Measurements from ENCODE around the gene MED26. TPM values are rescaled to one million over a fixed set of nuclear protein-coding genes. Genes with fewer than 3 reads are reported as not detected.

MED26 gene
- total RNA-seq, 3 donors from 2014 or later, result 10.8 to 12.0 (median 11.2) TPM

DNA sequence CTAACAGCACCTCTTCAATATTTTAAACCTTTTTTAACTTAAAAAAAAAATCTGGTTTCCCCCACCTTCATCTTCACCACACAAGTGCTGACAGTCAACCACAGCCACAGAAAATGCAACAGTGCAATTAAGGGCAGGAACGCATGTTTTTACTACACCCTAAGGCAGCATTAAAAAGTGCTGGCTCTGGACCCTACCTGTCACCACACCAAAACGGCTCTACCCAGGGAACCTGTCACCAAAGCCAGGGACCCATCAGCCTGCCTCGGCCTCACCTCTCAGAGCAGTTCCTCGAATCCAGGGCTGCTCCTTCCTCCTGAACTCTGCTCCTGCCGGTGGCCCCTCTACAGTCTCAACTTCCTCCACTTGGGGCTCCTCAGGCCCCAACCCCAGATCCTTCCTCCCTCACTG, 33.3 kb downstream of the MED26 start:
- H3K4me3 ChIP-seq, result no peak overlapping the region
- H3K9me3 ChIP-seq, result no peaks in the 10 kb centered on the region
- intact Hi-C loops (cut with DNase I, micrococcal nuclease), result no loop called here
- ATAC-seq, result peak; percentile 29
- peak in 1 of 3 donors; percentile 46 for DNase-seq
- peaks cover 22% of the 10 kb centered on the region for H3K4me1 ChIP-seq (ENCODE audit: low read depth)
- no peaks in the 10 kb centered on the region for H3K36me3 ChIP-seq (ENCODE audit: low read depth)
- TF ChIP-seq CTCF (IDR thresholded peaks at IDR 0.05), result no peak

DNA sequence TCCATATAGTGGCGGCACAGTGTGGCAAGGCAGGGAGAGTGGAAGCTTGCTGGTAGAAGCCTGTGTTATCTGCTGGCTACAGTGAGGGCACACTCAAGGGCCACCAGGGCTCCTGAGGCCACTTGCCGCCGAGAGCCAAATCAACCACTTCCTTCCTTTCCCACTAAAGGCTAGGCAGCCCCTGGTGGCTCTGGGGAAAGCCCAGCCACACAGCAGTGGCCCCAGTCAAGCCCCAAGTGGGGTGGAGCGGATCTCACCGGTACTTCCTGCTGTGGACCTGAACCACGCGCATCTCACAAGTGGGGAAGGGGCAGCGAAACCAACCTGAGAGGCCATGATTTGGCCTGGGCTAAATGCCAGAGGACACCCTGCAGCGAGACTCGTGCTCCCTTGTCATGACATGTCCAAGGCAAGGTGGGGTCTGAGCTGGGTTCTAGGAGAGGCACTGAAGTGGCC, 33.8 kb downstream of the MED26 start:
- no peak overlapping the region for H3K4me3 ChIP-seq

GRCh38 chr19:16593181-16593580, 34.8 kb downstream of the MED26 start:
- H3K4me1 ChIP-seq (ENCODE audit: low read depth), result peaks cover 31% of the 10 kb centered on the region
- DNase-seq (peak in 1 of 3 donors; percentile 20), ATAC-seq (no peak)
- H3K9me3 ChIP-seq, result no peaks in the 10 kb centered on the region
- intact Hi-C loops (cut with DNase I, micrococcal nuclease), result no loop called here
- no peak for TF ChIP-seq CTCF (IDR thresholded peaks at IDR 0.05)
- H3K4me3 ChIP-seq, result no peak overlapping the region
- no peaks in the 10 kb centered on the region for H3K36me3 ChIP-seq (ENCODE audit: low read depth)

More for the DNA sequence above, 33.8 kb downstream of the MED26 start:
- Histone ChIP-seq H3K36me3 (ENCODE audit: low read depth) (no peaks in the 10 kb centered on the region), H3K4me1 (ENCODE audit: low read depth) (peaks cover 21% of the 10 kb centered on the region), H3K9me3 (no peaks in the 10 kb centered on the region)
- TF ChIP-seq CTCF (IDR thresholded peaks at IDR 0.05), result no peak
- ATAC-seq (peak; percentile 45), DNase-seq (peak in 1 of 3 donors; percentile 68)
- intact Hi-C loops (cut with DNase I, micrococcal nuclease), result no loop called here

DNA sequence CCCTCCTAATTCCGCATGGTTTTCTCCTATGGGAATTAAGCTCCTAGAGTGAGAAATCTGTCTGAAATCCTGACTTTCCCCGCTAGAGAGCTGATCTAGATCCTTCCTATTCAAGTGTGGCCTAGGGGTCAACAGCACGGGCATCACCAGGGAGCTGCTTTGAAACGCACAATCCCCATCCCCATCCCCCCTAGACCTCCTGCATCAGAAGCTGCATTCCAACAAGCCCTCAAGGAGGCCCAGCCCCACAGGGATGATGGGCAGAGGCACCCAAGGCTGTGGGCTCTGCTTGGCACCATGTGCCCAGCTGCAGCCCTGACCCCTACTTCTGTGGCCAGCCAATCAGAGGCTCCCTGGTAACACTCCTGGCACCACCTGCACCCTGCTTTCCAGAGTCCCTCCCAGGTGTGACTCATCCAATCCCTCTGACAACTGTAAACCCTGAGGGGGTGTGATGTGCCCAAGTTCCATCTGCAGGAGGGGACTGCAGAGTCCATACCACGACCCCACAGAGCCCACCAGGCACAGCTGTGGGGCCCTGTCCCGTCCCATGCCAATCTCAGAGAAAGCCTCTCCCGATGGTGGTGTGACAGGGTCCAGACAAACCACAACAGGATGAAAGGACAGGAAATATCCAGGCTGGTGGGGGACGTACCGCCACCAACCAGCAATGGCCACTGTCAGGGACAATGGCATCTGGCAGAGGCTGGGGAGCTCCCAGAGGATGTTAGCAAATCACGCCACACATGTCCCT, 36.0 kb downstream of the MED26 start:
- H3K4me3 ChIP-seq, result no peak overlapping the region
- DNase-seq, result peak in 1 of 3 donors; percentile 39
- H3K4me1 ChIP-seq (ENCODE audit: low read depth), result peaks cover 39% of the 10 kb centered on the region
- intact Hi-C loops (cut with DNase I, micrococcal nuclease), result no loop called here
- TF ChIP-seq CTCF (IDR thresholded peaks at IDR 0.05), result no peak
- H3K36me3 ChIP-seq (ENCODE audit: low read depth), result no peaks in the 10 kb centered on the region
- H3K9me3 ChIP-seq, result no peaks in the 10 kb centered on the region
- ATAC-seq, result no peak

DNA sequence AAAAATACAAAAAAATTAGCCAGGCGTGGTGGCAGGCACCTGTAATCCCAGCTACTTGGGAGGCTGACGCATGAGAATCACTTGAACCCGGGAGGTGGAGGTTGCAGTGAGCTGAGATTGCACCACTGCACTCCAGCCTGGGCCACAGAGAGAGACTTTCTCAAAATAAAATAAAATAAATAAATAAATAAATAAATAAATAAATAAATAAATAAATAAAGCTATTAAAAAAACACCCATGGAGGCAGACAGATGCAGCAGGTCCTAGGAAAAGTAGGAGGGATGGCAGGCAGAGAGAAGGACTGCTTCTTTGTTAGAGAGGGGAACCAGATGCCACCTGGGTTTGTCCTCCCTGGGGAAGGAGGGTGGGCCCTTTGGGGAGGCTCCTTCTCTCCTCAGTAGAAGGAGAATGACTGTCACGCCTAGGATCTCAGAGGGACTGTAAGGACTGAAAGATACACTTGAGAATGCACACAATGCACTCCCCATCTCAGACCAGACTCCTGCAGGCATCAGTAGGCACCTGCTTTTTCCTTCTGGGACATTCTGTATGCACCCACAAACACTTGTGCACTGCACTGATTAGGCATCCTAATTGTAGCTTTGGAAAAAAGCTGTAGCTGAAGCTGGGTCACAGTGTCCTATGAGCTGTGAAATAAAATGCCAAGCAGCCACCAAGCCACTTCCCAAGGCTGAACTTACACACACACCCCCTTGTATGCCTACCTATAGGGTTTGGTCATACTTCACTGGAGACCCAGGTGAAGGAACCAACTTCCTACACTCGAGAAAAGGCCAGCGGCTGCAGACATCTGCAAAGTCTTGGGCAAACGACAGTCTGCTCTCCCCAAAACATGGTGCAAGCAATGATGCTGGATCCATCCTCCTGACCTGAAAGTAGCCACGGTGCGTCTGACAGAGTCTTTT, 36.9 kb downstream of the MED26 start:
- TF ChIP-seq CTCF (IDR thresholded peaks at IDR 0.05), result no peak
- H3K4me1 ChIP-seq (ENCODE audit: low read depth), result peaks cover 46% of the 10 kb centered on the region

More for the DNA sequence above, 36.9 kb downstream of the MED26 start:
- DNase-seq, result peak in 1 of 3 donors; percentile 7
- ATAC-seq, result no peak
- intact Hi-C loops (cut with DNase I, micrococcal nuclease), result no loop called here
- Histone ChIP-seq H3K4me3 (no peak overlapping the region), H3K36me3 (ENCODE audit: low read depth) (no peaks in the 10 kb centered on the region), H3K9me3 (no peaks in the 10 kb centered on the region)
